ENCODE measurements around the gene SMAP2.
"Not testable (repeated sequence)": the region's sequence is repeated elsewhere in the genome, so short reads cannot be mapped to it uniquely, and the experiment has no call there.

Gene SMAP2

GRCh38 chr1:40371707-40372258 lies 1.7 kb upstream of the SMAP2 start:
- no peak for DNase-seq

GRCh38 chr1:40372658-40373322 lies 737 bp upstream of the SMAP2 start:
- no peak for DNase-seq

- no peak for DNase-seq
Observed at GRCh38 chr1:40377512-40377911, 4.0 kb downstream of the SMAP2 start.

GRCh38 chr1:40379785-40380452 lies 6.4 kb downstream of the SMAP2 start:
- no peak for DNase-seq

GRCh38 chr1:40380817-40381216 lies 7.3 kb downstream of the SMAP2 start:
- no peak for DNase-seq

- DNase-seq: no peak
Observed at GRCh38 chr1:40381268-40382107, 8.0 kb downstream of the SMAP2 start.

GRCh38 chr1:40382108-40382460 lies 8.6 kb downstream of the SMAP2 start:
- no peak for DNase-seq

GRCh38 chr1:40382601-40383000 lies 9.1 kb downstream of the SMAP2 start:
- DNase-seq: no peak

- DNase-seq: no peak
Observed at GRCh38 chr1:40383095-40383487, 9.6 kb downstream of the SMAP2 start.

- no peak for DNase-seq
Observed at GRCh38 chr1:40383488-40384412, 10.2 kb downstream of the SMAP2 start.

- DNase-seq: no peak
Observed at GRCh38 chr1:40384413-40384762, 10.9 kb downstream of the SMAP2 start.

GRCh38 chr1:40384887-40385286 lies 11.4 kb downstream of the SMAP2 start:
- DNase-seq: no peak

GRCh38 chr1:40385437-40386358 lies 12.2 kb downstream of the SMAP2 start:
- DNase-seq: no peak

GRCh38 chr1:40386359-40386723 lies 12.8 kb downstream of the SMAP2 start:
- DNase-seq: no peak

- no peak for DNase-seq
Observed at GRCh38 chr1:40386796-40387195, 13.3 kb downstream of the SMAP2 start.

GRCh38 chr1:40387381-40388306 lies 14.1 kb downstream of the SMAP2 start:
- not testable (repeated sequence) for DNase-seq

GRCh38 chr1:40388456-40389321 lies 15.2 kb downstream of the SMAP2 start:
- not testable (repeated sequence) for DNase-seq

- DNase-seq: no peak
Observed at GRCh38 chr1:40389322-40389803, 15.8 kb downstream of the SMAP2 start.
